ENCODE results near the gene CDV3.

CDV3 gene

DNA sequence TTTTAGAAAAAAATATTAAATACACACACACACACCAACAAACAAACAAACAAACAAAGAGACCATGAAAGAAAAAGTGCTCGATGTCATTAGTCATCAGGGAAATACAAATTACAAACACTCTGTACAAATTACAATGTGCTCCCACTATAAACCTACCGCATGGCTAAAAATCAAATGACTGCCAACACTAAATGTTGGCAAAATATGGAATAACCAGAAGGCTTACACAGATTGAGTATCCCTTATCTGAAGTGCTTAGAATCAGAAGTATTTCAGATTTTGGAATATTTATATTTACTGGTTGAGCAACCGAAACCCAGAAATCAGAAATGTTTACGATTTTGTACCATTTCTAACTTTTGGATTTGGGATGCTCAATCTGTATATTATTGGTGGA is 33.4 kb downstream of the CDV3 start:
- no peak for DNase-seq
- no peak for TF ChIP-seq GATA1 (IDR thresholded peaks at IDR 0.05; ENCODE audit: low read depth, low read length)
- no peak for TF ChIP-seq POLR2A (IDR thresholded peaks at IDR 0.05; ENCODE audit: low read length)

DNA sequence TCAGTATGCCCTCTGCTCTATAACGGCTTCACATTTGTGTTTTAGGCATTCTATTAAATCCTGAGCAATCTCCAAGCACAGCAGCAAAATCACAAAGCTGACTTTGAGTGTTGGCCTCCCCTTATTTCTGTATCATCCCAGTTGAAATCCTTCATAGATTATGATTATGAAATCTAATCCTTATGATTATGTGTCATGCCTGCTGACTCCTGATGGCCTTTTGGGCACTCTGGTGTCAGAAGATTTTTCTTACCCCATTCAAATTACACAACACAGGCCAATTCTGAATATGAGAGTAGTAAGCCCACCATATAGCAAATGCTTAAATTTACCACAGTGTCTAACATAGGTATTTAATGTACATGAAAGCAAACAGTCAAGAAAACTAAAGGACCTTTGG is 34.3 kb downstream of the CDV3 start:
- no peak for TF ChIP-seq POLR2A (IDR thresholded peaks at IDR 0.05; ENCODE audit: low read length)
- TF ChIP-seq GATA1 (IDR thresholded peaks at IDR 0.05; ENCODE audit: low read depth, low read length): no peak

DNA sequence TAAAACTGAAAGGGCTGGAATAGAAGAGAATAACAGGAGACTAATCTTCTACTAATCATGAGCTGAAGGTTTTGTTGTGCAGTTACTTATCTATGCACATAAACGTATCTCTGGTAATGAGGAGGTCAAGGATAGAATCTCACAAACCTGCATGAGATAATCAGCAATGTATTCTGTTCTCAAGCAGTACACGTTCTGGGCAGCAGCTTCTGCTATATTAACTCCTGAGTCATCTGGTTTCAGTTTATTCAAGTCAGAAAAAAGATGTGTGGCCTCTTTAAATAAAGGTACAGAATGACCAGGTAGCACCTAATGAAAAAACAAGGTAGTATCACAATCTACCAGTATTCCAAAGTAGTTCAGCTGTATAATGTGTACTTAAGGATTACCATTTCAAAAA is 34.9 kb downstream of the CDV3 start:
- TF ChIP-seq GATA1 (IDR thresholded peaks at IDR 0.05; ENCODE audit: low read depth, low read length) (no peak), POLR2A (IDR thresholded peaks at IDR 0.05; ENCODE audit: low read length) (no peak)
- DNase-seq: no peak

More for the DNA sequence above, 34.3 kb downstream of the CDV3 start:
- DNase-seq: no peak

DNA sequence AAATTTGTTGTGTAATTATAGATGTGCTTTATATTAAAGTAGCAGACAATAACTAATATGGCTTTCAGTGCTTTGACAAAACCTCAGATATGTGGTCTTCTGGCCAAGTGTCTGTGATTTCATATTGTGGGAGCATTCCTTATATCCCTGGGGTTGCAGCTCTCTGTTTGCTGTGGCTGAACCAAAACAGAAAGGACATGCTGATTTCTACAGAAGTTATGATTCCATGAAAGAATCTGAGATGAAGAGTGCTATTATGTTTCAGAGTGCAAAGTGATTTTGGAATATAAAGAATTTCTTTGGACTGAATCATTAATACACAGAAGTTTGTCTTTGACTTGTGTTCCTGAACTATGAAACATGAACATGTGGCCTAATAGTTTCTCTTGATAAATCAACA is 36.5 kb downstream of the CDV3 start:
- DNase-seq: no peak
- no peak for TF ChIP-seq POLR2A (IDR thresholded peaks at IDR 0.05; ENCODE audit: low read length)
- TF ChIP-seq GATA1 (IDR thresholded peaks at IDR 0.05; ENCODE audit: low read depth, low read length): no peak

DNA sequence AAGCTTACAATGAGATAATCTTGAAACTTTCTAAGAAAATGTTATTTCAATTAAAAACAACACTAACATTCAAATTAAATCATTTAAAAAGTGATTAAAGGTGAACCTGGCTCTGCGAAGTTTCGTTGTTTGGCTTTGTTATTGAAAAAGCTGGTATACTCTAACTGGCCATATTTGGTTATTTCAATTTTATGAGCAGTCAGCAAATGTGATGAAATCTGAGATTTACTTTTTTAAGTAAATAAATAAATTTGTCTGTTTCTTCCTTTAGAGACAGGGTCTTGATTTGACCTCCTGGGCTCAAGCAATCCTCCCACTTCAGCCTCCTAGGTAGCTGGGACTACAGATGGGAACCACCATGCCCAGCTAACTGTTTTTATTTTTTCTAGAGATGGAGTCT is 38.0 kb downstream of the CDV3 start:
- no peak for TF ChIP-seq POLR2A (IDR thresholded peaks at IDR 0.05; ENCODE audit: low read length)
- TF ChIP-seq GATA1 (IDR thresholded peaks at IDR 0.05; ENCODE audit: low read depth, low read length): no peak
- DNase-seq: no peak

DNA sequence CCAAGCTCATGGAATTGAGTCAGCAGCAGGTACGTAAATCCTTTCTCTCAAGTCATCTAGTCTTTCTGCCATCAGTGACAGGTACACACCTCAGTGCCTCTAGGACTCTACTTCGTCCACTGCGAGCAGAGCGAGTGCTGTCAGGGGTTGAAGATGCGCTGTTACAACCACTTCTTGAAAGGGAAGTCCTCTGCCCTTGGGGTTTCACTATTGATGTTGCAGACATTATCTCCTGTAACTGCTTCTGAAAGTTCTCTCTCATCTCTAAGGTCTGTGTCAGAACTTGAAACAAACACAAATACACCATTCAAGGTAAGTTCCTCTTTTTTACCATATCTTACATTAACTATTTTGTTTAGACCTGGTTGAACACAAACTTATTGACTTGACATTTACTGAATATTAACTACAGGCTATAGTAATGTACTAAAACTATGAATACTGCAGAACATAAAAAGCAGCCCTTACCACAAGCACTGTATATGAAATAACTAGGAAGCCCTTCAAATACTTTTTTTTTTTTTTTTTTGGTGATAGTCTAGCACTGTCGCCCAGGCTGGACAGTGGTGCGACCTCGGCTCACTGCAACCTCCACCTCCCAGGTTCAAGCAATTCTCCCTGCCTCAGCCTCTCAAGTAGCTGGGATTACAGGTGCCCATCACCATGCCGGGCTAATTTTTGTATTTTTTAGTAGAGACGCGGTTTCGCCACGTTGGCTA is 46.7 kb downstream of the CDV3 start:
- no peak for DNase-seq
- no peak for TF ChIP-seq POLR2A (IDR thresholded peaks at IDR 0.05; ENCODE audit: low read length)
- TF ChIP-seq GATA1 (IDR thresholded peaks at IDR 0.05; ENCODE audit: low read depth, low read length): no peak

DNA sequence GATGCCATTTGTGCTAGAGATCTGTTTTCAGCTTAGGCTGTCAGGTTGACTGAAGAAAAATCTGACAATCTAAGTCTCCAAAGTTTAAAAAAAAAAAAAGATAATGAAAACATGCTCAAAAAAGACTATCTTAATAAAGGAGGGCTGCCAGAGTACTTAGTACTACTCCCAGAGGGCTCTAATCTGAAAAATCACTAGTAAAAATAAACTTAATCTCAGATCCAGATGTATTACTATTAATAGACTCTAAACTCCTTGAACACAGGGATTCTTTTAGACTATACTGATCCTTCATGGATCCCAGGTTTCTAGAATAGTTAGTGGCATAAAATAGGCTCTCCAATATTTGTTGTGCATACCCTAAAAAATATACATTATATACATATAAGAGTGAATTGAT is 54.3 kb downstream of the CDV3 start:
- TF ChIP-seq GATA1 (IDR thresholded peaks at IDR 0.05; ENCODE audit: low read depth, low read length): no peak
- DNase-seq: no peak

DNA sequence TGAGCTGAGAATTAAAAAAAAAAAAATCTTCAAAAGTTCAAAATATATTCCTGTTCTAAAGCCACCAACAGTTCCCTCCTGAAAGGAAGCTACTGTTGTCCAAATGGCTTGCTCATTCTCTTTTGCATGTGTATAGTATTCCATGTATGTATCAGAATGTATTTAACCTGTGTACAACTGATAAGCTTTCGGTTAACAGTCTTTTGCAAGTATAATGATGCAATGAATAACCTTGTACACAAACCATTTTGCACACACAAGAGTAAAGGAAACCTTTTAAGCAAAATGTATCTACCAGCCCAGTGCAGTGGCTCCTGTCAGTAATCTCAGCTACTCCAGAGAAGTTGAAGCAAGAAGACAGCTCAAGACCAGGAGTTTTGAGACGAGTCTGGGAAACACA is 55.7 kb downstream of the CDV3 start:
- TF ChIP-seq GATA1 (IDR thresholded peaks at IDR 0.05; ENCODE audit: low read depth, low read length): no peak
- no peak for TF ChIP-seq POLR2A (IDR thresholded peaks at IDR 0.05; ENCODE audit: low read length)
- peak; percentile 18 for DNase-seq

DNA sequence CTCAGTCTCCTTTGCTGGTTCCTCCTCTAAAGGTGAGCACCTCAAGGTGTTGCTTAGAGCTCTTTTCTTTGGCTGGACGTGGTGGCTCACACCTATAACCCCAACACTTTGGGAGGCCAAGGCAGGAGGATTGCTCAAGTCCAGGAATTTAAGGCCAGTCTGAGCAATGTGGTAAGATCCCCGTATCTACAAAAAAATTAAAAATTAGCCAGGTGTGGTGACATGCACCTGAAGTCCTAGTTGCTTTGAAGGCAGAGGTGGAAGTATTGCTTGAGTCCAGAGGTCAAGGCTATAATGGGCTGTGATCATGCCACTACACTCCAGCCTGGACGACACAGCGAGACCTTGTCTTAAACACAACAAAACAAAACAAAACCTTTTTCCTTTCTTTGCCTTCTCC is 60.0 kb downstream of the CDV3 start:
- TF ChIP-seq GATA1 (IDR thresholded peaks at IDR 0.05; ENCODE audit: low read depth, low read length) (no peak), POLR2A (IDR thresholded peaks at IDR 0.05; ENCODE audit: low read length) (no peak)
- DNase-seq: no peak
